GM12878 (cell line): Measurements from ENCODE around the gene TYR.

Source experiments
- HDAC6 ChIP-seq: fragments of 200-600 bp; sonication (generic); IDR thresholded peaks from one replicate; pipeline ENCODE4 v1.8.0; 2017; ENCODE audit warnings: antibody characterized with exemption; ENCODE audit not compliant: unreplicated experiment
- JUND ChIP-seq: IDR thresholded peaks from 2 replicates; pipeline ENCODE4 v1.6.1; 2012; ENCODE audit warnings: low read depth, mild to moderate bottlenecking, low read length, improper control_type of control experiment, moderate library complexity
- STAT3 ChIP-seq: IDR thresholded peaks from 2 replicates; pipeline ENCODE4 v1.6.1; 2011; ENCODE audit warnings: low read depth, low read length, improper control_type of control experiment

DNA sequence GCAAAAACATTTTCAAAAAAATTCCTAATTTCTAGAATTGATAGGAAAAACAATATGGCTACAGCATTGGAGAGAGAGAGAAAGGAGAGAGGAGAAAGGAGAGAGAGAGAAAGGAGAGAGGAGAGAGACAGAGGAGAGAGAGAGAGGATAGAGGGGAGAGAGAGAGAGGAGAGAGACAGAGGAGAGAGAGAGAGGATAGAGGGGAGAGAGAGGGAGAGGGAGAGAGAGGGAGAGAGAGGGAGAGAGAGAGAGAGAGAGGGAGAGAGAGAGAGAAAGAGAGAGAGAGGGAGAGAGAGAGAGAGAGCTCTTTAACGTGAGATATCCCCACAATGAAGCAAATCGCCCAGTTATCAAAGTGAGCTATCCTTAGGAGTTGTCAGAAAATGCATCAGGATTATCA is 737 bp upstream of the TYR start:
- TF ChIP-seq HDAC6, result no peak
- TF ChIP-seq JUND, result no peak
- no peak for TF ChIP-seq STAT3
